Left ventricle myocardium inferior (tissue), 1 donor: ENCODE results near the gene ATG9B. TPM values are rescaled to one million over a fixed set of nuclear protein-coding genes. Genes with fewer than 3 reads are reported as not detected.

Source experiments
- DNase-seq: peaks from one replicate; pipeline ENCODE4 v3.0.0-alpha.2; 2020
- H3K27ac ChIP-seq: fragments of 200-600 bp; replicated peaks from 2 replicates; pipeline ENCODE4 v1.8.0; 2021
- H3K27me3 ChIP-seq: fragments of 200-600 bp; 2 replicates; pipeline ENCODE4 v1.8.0; 2021; ENCODE audit warnings: low read depth
- H3K36me3 ChIP-seq: fragments of 200-600 bp; 2 replicates; pipeline ENCODE4 v1.8.0; 2021
- H3K4me1 ChIP-seq: fragments of 200-600 bp; 2 replicates; pipeline ENCODE4 v1.8.0; 2021
- H3K4me3 ChIP-seq: fragments of 200-600 bp; 2 replicates; pipeline ENCODE4 v1.8.0; 2021; ENCODE audit warnings: mild to moderate bottlenecking, moderate library complexity
- H3K9me3 ChIP-seq: fragments of 200-600 bp; replicated peaks from 2 replicates; pipeline ENCODE4 v1.8.0; 2021
- CTCF ChIP-seq: fragments of 200-600 bp; IDR thresholded peaks from 2 replicates; pipeline ENCODE4 v1.8.0; 2021; ENCODE audit warnings: antibody characterized with exemption, mild to moderate bottlenecking, borderline replicate concordance
- intact Hi-C: fragments of 100-400 bp; cut with micrococcal nuclease; formaldehyde crosslinking; loops from one replicate; pipeline ENCODE4 v1.11.0; 2022
- total RNA-seq: library from RNA; stranded (reverse); fragmentation: NEBNext Ultra II Directional; extraction: Animal tissue kit (Norgen Biotek cat#: 25700); gene quantifications from one replicate; pipeline ENCODE4 v1.2.1, GENCODE V29; 2021
- donor health status: DM: no; HTN: yes; CAD: no; lungs with severe emphysema.

Gene ATG9B
- total RNA-seq, 1 donor from 2014 or later, result not detected

DNA sequence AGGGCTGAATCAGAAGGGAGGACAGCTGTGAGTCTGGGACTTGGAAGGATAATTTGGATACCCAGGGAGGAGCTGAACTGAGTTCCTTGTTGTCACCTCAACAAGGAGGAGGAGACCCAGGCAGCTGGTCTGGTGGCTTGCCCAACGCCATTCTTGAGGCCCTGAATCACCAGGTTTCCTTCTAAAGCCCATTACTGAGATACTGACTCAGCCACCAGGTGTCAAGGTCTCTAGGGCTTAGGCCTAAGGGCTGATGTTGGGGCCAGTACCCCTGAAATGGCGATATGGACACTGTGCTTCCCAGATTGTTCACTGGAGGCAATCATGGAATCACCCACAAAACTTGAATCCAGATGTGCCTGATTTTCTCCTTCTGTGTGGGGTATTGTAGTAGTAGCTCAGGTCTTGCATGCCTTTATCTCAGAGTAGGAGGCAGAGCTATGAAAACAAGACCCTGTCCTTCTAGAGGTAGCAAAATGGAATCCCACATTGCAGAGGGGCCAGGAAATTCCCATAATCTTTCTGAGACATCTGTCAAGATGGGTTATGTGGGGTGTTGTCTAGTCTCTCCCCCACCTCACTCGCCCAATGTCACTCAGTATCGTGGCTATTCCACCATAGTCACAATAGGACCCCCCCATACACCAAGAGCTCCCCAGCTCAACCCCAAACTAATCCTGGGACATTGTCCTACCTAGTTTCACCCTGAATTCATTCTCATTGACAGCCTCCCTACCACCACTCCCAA is 1.8 kb upstream of the ATG9B start:
- DNase-seq, result no peak
- TF ChIP-seq CTCF, result no peak

DNA sequence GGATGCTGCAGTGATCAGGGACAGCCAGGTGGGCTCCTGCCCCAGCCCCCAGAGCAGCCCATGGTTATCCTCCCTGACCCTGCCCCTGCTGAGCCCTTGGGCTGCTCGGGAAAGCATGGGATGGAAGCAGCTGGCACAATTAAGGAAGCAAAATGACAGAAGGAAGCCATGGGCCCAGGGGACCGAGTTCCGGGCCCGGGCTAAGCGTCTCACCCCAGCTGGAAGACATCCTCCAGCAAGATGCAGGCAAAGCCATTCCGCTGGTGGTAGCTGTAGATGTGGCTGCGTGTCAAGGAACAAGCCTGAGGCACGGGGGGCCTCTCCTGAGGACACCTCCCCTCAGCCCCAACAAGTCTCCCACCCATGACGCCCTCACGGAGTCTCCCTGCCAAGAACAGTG is 1.1 kb downstream of the ATG9B start:
- no peak for DNase-seq
- intact Hi-C loops, result no loop called here
- no peak overlapping the region for H3K4me3 ChIP-seq
- H3K36me3 ChIP-seq, result no peaks in the 10 kb centered on the region
- peaks cover 48% of the 10 kb centered on the region for H3K27me3 ChIP-seq
- no peaks in the 10 kb centered on the region for H3K9me3 ChIP-seq
- H3K4me1 ChIP-seq, result peaks cover 16% of the 10 kb centered on the region
- no peak overlapping the region for H3K27ac ChIP-seq
- no peak for TF ChIP-seq CTCF

More for the DNA sequence above, 1.8 kb upstream of the ATG9B start:
- intact Hi-C loops, result no loop called here
- no peak overlapping the region for H3K4me3 ChIP-seq
- H3K27me3 ChIP-seq, result peaks cover 19% of the 10 kb centered on the region
- H3K9me3 ChIP-seq, result no peaks in the 10 kb centered on the region
- no peak overlapping the region for H3K27ac ChIP-seq
- peaks cover 24% of the 10 kb centered on the region for H3K4me1 ChIP-seq
- H3K36me3 ChIP-seq, result no peaks in the 10 kb centered on the region

DNA sequence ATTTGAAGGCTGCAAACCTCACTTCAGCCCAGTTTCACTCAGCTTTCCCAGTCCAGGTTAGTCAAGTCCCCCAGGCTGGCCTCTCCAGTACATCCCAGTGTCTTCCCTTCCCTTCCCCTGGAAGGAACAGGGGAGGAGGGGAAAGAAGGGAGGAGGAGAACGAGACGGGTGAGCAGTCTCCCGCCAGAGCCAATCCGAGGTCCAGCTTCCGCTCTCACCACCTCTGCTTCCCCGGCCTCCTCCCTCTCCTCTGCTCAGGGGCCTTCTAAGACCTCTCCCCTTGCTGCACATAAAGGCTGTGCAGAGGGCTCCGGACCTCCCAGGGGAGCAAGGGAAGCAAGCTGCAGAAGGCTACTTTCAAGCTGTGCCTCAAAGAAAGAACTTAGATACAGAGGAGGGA is 4.1 kb downstream of the ATG9B start:
- Histone ChIP-seq H3K4me3 (no peak overlapping the region), H3K4me1 (peaks cover 18% of the 10 kb centered on the region), H3K27ac (no peak overlapping the region), H3K36me3 (no peaks in the 10 kb centered on the region), H3K9me3 (no peaks in the 10 kb centered on the region), H3K27me3 (peaks cover 69% of the 10 kb centered on the region)
- DNase-seq, result no peak
- intact Hi-C loops, result no loop called here
- TF ChIP-seq CTCF, result no peak

DNA sequence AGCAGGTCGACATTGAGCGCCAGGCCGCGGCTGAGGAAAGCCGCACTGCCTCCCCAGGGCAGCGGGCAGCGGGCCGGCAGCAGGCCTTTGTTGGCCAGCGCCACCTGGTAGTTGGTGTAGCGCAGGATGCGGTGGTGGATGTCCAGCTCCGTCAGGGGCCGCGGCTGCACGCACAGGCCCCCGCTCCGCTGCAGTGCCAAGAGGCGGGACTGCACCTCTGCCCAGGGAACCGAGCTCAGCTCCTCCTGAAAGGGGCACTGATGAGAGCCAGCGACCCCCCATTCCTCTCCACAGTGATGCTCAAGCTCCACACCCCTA is 5.2 kb downstream of the ATG9B start:
- Histone ChIP-seq H3K9me3 (no peaks in the 10 kb centered on the region), H3K36me3 (no peaks in the 10 kb centered on the region), H3K4me3 (peak overlapping the region; percentile 49), H3K27me3 (peaks cover 70% of the 10 kb centered on the region), H3K4me1 (peaks cover 29% of the 10 kb centered on the region), H3K27ac (no peak overlapping the region)
- no peak for TF ChIP-seq CTCF
- intact Hi-C loops, result no loop called here
- DNase-seq, result no peak

GRCh38 chr7:151018421-151019129 is 5.7 kb downstream of the ATG9B start:
- H3K4me3 ChIP-seq, result peak overlapping the region; percentile 49
- peaks cover 74% of the 10 kb centered on the region for H3K27me3 ChIP-seq
- intact Hi-C loops, result no loop called here
- no peak for TF ChIP-seq CTCF
- H3K27ac ChIP-seq, result no peak overlapping the region
- peaks cover 35% of the 10 kb centered on the region for H3K4me1 ChIP-seq
- DNase-seq, result no peak
- no peaks in the 10 kb centered on the region for H3K9me3 ChIP-seq
- no peaks in the 10 kb centered on the region for H3K36me3 ChIP-seq
